GM21390 (cell line): Measurements from ENCODE around the gene KCNG2.
"Not testable (repeated sequence)": the region's sequence is repeated elsewhere in the genome, so short reads cannot be mapped to it uniquely, and the experiment has no call there.

ENCODE experiments used
- ATAC-seq: cut with Tn5 transposase; IDR thresholded peaks from one replicate; pipeline ENCODE4 v1.9.1; 2021; ENCODE audit not compliant: unreplicated experiment

KCNG2 gene

DNA sequence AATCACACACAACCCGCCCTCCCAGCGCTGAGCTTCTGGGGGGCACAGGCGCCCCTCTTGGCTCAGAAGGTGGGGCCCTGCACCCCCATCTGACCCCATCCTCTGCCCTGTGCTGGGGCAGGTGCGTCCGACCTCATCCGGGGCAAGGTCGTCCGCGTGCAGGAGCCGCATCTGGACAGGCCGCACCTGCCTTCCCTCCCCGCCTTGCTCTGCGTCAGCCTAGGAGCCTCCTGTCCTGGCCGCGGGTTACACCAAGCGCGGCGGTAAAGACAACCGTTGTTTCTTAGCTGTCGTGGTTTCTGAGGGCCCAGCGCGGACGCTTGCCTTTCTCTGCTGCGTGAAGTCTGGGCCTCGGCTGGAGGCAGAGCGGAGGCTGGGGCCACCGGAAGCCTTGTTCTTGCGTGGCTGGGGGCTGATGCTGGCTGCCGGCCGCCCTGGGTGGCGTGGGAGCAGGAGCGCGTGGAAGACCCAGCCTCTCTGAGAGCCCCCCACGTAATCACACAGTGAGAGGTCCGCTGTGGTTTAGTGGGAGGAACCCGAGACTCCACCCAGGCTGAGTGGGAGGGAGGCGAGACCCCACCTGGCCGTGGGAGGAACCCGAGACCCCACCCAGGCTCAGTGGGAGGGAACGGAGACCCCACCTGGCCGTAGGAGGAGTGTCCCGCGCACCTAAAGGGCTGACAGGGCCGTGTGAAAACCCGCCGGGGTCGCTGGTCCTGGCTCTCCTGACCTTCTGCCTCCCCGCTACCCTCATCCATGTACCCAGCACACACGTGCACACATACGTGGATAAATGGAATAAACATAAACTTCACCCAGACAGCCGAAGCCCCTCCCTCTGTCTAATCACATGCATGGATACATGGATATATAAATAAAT lies 51.8 kb downstream of the KCNG2 start:
- ATAC-seq = no peak

DNA sequence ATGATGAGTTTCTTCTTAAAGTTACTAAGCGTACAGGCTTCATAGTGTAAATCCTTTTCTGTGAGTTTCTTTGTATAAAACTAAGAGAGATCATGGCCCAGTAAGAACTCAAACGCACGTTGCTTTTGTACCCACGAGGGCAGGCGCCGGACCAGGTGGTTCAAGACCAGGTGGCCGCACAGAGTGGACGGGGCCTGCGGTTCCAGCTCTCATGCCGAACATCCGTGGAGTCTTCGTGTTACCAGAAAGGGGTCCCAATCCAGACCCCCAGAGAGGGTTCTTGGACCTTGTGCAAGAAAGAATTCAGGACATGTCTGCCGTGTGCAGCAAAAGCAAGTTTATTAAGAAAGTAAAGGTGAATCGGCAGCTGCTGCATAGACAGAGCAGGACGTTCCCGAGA lies 53.0 kb downstream of the KCNG2 start:
- ATAC-seq = no peak

DNA sequence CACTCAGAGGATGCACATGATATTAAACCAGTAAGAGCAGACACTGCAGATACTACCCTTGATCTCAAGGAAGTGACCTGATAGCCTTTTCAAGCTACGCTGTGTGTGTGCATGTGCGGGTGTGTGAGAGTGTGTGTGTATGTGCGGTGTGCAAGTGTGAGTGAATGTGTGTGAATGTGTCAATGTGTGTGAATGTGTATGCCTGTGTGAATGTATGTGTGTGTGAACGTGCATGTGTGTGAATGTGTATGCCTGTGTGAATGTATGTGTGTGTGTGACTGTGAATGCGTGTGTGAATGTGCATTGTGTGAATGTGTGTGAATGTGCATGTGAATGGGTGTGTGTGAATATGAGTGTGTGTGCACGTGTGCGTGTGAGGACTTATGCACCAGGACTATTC lies 53.8 kb downstream of the KCNG2 start:
- ATAC-seq = no peak

DNA sequence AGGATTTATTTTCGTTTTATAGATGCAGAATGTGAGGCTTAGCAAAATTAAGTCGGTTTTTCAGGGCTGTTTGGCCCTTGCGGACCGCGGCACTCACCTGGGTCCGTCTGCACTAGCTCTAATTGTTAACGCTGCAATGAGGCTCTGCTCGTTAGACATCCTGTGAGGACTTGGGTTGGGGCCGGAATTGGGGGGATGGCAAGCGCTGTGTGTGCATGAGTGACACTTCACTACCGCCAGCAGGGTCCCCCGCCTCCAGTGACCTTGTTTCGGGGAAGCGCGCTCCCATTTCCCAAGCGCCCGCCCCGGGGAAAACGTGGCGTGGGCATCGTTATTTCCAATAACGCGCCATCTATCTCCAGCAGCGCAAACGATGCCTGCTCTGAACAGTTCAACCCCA lies 54.2 kb downstream of the KCNG2 start:
- no peak for ATAC-seq

DNA sequence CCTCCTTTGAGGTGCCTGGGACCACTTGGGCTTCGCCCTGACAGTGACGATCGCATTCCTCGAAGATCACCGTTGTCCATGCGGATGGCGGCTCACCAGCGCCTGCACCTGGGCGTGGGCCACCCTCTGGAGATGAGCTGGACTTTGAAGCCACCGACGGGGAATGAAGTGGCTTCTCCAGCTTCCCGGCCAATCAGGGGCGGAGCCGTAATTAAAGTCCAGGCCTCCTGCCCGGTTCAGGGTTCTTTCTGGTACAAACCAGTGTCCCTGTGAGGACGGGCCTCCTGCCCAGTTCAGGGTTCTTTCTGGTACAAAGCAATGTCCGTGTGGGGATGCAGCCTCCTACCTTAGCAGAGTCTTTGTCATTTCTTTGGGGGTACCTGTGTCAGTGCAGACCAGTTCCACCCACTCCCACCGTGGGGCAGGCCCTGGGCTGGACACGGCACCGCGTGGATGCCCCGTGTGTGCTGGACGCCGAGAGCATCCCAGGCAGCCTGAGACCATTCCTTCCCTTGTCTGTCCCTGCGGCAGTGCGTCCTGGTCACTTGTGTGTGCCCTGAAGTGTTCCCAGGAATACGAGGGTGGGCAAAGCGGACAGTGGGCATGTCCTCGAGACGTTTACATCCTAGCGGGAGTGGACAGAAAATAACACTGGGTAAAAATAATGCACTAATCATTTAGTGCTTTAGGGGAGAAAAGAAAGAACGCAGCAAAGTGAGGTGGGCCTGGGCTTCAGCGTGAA lies 55.0 kb downstream of the KCNG2 start:
- ATAC-seq = no peak

DNA sequence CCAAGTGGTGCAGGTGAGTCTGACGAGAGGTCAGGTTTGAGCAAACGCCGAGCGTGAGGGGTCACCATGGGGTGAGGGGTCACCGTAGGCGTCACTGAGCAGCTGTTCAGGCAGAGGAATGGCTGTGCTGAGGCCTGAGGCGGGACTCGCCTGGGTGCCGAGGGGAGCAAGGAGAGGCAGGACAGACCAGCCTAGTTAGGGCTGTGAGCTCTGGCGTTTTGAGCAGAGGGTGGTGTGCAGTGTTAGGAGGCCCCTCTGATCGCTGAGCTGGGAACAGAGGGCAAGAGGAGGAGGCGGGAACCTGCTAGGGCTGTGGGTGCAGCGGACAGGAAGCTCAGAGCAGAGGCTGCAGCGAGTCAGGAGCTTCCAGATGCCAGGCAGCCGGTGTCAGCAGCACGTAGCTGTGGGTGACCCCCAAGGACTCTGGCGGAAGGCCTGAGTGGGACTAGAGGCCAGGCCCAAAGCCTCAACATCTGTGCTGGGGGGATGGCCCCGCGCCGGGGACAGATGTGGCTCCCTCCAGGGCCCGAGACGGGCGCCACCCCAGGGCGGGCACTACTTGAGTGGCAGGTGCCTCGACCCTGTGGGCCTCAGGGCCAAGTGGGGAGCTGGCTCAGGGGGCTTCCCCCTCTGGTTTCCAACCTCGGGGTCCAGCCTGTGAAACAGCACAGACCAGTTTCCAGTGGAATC lies 55.7 kb downstream of the KCNG2 start:
- ATAC-seq = no peak

DNA sequence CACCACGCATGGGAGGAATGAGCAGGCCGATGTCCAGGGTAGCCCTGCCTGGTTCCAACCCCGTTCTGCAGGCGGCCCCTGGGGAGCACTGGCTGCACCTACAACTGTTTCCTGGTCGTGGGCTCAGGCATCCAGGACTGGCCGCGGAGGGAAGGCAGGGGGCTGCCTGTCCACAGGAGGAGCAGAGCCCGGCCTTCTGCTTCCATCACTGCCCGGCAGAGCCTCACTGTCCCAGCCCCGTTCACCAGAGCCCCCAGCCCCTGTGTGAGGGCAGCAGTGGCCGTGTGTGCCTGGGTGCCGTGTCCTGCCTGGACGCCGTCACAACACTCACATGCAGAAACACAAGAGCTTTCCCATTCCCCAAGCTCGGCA lies 56.2 kb downstream of the KCNG2 start:
- ATAC-seq = no peak

DNA sequence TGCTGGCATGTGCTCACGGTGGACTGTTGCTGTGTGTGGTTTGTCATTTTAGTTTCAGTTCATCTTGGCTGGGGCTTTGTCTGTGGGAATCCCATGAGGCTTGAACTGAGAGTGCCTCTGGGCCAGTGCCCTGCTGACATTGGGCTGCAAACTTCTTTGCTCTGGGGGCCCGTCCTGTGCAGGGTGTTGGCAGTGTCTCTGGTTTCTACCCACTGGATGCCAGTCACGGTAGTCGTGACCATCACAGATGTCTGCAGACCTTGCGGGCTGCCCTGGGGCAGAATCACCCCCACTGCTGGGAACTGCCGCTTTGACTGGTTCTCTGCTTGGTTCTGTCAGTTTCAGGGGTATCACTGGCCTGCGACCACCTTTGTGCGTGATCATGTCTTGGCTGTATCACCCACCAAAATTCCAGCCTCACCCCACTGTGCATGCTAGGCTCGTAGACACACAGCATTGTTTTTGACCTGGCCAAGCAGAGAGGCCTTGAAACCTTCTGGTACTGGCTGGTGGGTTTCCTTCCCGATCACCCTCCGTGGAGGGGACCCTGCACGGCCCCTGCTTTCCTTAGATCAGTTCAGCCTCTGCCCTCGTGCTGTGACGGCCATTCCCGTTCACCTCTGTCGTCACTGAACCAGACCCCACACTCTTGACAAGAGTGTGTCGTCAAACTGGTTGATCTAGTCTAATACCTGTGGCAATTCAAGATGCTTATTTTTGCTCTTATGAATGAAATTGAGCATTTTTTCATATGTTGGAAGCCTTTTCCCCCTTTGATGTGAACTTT lies 57.6 kb downstream of the KCNG2 start:
- peak; percentile 75 for ATAC-seq

DNA sequence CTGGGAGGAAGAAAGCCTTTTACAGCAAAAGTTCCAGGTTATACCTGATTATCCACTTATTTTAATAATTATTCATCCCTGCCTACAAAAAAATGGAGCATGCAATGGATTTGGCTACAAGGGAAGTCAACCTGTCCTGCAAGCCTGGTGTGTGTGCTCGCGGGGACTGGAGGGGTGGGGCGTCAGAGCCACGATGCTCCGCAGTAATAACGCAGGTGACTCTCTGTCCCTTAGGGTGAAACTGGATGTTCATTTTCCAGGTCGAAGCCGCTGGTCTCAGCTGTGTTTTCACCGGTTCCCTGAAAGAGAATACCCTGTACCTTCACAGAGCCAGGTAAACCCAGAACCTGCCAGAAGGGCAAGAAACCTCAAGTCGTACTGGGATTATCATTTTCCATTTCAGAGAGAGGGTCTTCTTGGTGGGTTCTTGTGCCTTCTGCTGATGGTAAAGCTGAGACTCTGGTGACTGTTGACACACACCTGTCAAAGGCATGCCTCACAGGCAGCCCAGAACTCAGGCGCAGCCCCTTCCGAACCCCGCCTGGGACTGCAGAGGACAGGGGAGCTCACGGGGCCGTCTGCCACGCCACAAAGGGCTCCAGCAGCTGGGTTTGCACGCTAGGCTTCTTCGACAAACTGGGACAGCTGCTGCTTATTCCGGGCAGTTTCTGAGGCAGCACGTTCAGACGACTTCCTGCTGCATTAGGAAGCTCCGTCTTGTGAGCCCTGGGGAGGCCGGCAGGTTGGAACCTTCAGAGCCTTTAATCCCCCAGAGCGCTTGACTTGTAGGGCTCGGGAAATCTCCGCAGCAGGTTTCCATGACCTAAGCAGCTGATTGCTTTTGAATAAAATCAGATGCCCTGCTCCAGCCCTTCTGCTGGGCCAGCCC lies 58.6 kb downstream of the KCNG2 start:
- ATAC-seq = no peak

DNA sequence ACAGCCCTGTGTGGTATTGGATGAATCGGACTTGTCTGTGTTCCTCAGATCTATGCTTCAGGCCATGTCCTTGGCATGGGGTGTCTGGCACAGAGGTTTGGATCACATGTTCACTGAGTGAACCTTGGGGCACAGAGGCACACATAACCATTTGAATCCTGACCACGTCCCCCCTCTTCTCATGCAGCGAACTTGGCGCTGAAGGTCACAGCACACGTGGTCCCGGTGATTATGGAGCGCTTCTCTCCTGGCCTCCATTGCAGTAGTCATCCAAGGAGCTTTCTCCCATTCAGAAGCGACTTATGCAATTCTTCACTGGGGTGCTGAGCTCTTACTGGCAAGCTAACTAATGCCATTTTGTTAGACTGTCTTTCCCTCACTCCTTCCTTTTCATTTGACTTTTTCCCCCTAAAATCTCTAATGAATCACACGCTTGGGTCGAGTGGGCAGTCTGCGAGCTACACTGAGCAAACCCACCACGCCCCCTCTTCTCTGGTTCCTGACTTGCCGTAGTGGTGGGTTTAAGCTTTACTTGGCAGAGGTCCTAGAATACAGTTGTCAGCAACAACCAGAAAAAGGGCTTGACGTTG lies 59.4 kb downstream of the KCNG2 start:
- ATAC-seq = no peak

DNA sequence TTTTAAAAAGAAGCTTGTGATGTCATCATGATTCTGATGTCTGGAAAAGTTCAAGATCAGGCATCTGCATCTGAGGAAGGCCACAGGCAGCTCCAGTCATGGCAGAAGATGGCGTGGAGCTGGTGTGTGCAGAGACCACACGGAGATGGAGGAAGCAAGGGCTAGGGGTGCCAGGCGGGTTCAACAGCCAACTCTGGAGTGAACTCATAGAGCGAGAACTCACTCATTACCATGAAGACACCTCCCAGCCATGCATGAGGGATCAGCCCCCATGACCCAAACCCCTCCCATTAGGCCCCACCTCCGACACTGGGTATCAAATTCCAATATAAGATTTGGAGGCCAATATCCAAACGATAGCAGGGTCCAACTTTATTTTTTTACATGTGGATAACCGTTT lies 61.6 kb downstream of the KCNG2 start:
- ATAC-seq = no peak

DNA sequence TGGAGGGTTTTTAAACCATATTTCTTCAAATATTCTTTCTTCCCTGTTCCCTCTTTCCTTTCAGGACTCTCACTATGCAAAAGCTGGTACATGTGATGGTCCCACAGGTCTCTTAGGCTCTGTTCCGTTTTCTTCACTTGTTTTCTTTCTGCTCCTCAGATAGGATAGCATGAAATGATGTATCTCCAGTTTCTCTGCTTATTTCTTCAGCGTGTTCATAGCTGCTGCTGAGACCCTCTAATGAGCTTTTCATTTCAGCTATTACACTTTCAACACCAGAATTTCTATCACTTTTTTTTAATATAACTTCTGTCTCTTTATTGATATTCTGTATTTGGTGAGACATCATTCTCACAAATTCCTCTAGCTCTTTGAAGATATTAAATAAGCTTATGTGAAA lies 63.9 kb downstream of the KCNG2 start:
- ATAC-seq = no peak

DNA sequence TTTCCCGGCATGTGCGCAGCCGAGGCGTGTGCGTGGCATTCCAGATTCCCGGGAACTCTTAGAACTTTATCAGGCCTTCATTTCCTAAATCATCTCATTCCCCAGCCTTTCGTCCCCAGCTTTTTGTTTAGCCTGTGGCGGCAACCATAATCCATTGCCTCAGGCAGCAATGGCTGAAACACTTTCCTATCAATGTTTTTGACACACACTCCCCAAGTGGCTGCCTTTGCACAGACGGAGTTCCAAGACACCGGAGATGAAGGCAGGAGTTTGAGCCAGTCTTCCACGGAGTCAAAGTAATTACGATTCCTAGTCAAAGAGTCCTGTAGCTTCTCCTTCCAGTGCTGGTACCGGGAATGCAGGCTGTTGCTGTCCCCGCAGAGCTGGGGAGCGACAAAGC lies 64.8 kb downstream of the KCNG2 start:
- ATAC-seq = no peak

DNA sequence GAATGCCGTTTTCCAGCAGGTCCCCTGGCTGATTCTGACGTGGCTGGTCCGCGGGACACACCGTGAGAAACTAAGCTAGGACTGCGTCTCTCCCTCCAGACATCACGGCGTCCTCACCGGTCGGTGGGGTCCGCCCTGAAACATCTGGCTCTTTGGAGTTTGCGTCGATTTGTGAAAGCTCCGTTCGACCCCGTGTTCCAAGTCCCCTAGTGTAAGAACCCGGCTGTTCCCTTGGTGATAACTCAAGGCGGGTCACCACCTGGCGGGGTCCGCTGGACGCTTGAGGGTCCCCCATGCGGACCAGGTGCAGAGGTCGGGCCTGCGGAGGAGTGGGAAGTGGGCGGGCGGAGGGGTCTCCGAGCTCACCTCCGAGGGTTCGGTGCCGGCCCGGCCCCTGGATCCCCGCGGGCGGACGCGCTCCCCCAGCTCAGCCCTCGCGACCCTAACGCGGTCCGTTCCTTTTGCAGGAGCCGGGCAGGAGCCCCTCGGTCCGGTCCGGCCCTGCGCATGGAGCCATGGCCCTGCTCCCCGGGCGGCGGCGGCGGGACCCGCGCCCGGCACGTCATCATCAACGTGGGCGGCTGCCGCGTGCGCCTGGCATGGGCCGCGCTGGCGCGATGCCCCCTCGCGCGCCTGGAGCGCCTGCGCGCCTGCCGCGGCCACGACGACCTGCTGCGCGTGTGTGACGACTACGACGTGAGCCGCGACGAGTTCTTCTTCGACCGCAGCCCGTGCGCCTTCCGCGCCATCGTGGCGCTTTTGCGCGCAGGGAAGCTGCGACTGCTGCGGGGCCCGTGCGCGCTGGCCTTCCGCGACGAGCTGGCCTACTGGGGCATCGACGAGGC lies 65.6 kb downstream of the KCNG2 start:
- no peak for ATAC-seq

DNA sequence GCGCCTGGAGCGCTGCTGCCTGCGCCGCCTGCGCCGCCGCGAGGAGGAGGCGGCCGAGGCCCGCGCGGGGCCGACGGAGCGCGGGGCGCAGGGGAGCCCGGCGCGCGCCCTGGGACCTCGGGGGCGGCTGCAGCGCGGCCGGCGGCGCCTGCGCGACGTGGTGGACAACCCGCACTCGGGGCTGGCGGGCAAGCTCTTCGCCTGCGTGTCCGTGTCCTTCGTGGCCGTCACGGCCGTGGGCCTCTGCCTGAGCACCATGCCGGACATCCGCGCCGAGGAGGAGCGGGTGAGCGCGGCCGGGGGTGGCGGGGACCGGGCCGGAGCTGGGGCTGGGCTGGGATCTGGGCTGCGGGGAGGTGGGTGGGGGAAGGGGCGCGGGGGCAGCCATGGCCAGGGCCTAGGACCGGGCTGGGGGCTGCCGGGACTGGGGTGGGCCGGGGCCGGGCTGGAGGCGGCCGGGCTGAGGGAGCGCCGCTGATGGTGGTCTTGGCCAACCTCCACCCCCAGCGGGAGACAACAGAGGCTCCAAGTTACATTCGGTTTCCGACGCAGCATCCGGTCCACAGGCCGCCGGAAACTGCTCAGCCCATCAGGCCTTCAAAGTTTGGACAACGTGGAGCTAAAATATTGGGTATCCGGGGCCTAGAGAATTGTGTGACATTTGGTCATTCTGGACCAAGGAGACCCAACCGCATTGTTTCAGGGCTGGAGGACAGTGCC lies 66.4 kb downstream of the KCNG2 start:
- no peak for ATAC-seq

DNA sequence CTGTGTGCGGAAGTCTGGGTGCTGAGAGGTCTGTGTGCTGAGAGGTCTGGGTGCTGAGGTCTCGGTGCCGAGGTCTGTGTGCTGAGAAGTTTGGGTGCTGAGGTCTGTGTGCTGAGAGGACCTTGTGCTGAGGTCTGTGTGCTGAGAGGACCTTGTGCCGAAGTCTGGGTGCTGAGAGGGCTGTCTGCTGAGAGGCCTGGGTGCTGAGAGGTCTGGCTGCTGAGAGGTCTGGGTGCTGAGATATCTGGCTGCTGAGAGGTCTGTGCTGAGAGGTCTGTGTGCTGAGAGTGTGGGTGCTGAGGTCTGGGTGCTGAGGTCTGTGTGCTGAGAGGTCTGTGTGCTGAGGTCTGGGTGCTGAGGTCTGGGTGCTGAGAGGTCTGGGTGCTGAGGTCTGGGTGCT lies 67.2 kb downstream of the KCNG2 start:
- ATAC-seq = not testable (repeated sequence)

DNA sequence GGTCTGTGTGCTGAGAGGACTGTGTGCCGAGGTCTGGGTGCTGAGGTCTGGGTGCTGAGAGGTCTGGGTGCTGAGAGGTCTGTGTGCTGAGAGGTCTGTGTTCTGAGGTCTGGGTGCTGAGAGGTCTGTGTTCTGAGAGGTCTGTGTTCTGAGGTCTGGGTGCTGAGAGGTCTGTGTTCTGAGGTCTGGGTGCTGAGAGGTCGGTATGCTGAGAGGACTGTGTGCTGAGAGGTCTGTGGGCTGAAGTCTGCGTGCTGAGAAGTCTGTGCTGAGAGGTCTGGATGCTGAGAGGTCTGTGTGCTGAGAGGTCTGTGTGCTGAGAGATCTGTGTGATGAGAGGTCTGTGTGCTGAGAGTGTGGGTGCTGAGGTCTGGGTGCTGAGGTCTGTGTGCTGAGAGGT lies 68.2 kb downstream of the KCNG2 start:
- not testable (repeated sequence) for ATAC-seq

DNA sequence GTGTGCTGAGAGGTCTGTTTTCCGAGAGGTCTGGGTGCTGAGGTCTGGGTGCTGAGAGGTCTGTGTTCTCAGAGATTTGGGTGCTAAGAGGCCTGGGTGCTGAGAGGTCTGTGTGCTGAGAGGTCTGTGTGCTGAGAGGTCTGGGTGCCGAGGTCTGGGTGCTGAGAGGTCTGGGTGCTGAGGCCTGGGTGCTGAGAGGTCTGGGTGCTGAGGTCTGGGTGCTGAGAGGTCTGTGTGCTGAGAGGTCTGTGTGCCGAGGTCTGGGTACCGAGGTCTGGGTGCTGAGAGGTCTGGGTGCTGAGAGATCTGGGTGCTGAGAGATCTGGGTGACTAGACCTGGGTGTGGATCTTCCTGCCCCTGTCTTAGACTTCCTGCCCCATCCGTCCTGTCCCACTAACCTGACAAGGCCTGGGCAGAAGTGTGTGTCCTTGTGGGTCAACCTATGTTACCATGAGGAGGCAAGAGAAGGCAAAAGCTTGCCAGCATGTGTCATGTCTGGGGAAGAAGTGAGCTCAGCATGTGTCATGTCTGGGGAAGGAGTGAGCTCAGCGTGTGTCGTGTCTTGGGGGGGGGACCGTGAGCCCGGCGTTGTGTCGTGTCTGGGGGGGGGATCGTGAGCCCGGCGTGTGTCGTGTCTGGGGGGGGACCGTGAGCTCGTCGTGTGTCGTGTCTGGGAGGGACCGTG lies 69.3 kb downstream of the KCNG2 start:
- ATAC-seq = no peak
